ENCODE measurements around the gene GPR89A.

DNA sequence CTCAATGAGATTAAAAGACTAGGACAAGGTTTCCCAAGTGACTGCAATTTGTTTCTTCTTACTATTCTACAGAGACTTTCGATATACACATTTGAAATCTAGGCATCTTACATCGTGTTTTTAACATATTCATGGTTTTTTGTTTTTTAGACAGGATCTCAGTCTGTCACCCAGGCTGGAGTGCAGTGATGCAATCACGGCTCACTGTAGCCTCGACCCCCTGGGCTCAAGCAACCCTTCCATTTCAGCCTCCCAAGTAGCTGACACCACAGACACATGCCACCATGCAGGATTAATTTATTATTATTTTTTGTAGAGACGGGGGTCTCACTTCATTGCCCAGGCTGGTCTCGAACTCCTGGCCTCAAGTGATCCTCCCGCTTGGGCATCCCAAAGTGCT, 97.8 kb downstream of the GPR89A start:
- TF ChIP-seq, protein P1, sequence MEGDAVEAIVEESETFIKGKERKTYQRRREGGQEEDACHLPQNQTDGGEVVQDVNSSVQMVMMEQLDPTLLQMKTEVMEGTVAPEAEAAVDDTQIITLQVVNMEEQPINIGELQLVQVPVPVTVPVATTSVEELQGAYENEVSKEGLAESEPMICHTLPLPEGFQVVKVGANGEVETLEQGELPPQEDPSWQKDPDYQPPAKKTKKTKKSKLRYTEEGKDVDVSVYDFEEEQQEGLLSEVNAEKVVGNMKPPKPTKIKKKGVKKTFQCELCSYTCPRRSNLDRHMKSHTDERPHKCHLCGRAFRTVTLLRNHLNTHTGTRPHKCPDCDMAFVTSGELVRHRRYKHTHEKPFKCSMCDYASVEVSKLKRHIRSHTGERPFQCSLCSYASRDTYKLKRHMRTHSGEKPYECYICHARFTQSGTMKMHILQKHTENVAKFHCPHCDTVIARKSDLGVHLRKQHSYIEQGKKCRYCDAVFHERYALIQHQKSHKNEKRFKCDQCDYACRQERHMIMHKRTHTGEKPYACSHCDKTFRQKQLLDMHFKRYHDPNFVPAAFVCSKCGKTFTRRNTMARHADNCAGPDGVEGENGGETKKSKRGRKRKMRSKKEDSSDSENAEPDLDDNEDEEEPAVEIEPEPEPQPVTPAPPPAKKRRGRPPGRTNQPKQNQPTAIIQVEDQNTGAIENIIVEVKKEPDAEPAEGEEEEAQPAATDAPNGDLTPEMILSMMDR (IDR thresholded peaks at IDR 0.05), result no peak
- no peak for TF ChIP-seq POLR2A (IDR thresholded peaks at IDR 0.05)
